Nephron (organoid): Measurements from ENCODE around the gene C6orf62.
A peak's percentile ranks its signal among the peaks of the same experiment; 100 is the strongest.
"Not testable (repeated sequence)": the region's sequence is repeated elsewhere in the genome, so short reads cannot be mapped to it uniquely, and the experiment has no call there.

Experiments used
- H3K27ac Mint-ChIP-seq, 3 experiments: 2 replicates each; pipeline ENCODE4 v1.8.0; 2020; ENCODE audit warnings: mixed read lengths in 3 of 3, mild to moderate bottlenecking in 2 of 3, moderate library complexity in 1 of 3
- H3K27me3 Mint-ChIP-seq: 2 replicates; pipeline ENCODE4 v1.8.0; 2021; ENCODE audit warnings: low read depth, mild to moderate bottlenecking, moderate library complexity, mixed read lengths
- H3K36me3 Mint-ChIP-seq: 2 replicates; pipeline ENCODE4 v1.8.0; 2020; ENCODE audit warnings: low read depth, mixed read lengths
- H3K4me1 Mint-ChIP-seq: 2 replicates; pipeline ENCODE4 v1.8.0; 2020; ENCODE audit warnings: mixed read lengths
- H3K4me3 Mint-ChIP-seq, 3 experiments: 2 replicates each; pipeline ENCODE4 v1.8.0; 2020; ENCODE audit warnings: mild to moderate bottlenecking in 3 of 3, mixed read lengths in 3 of 3, moderate library complexity in 2 of 3
- H3K9me3 Mint-ChIP-seq: 2 replicates; pipeline ENCODE4 v1.8.0; 2020; ENCODE audit warnings: mixed read lengths
- TF ChIP-seq, protein P1 (sequence below), 3 experiments: fragments of 200-600 bp; sonication (generic); IDR thresholded peaks; one replicate each; pipeline ENCODE4 v1.5.0; 2021; ENCODE audit warnings: antibody characterized with exemption in 3 of 3; ENCODE audit not compliant: unreplicated experiment in 3 of 3

C6orf62 gene

DNA sequence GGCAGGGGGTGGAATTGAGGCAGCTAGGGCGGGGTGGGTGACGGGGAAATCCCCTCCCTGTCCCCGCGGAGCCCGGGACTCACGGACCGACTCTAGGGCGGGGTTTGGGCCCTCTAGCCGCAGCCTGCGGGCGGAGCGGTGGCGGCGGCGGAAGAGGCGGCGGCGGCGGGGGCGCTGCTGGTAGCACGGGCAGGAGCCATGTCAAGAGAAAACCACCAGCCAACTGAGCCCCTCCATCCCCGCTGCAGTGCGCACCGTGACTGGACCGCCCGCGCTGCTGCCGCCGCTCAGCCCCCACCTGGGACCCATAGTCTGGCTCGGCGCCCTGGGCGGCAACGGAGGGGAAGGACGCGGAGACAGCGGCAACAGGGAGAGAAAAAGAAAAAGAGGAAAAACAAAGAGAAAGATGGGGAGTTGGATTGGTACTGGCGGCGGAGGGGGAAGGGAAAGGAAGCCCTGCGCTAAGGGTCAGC, 1.2 kb upstream of the C6orf62 start:
- Mint-ChIP-seq H3K9me3 (no peaks in the 10 kb centered on the region), H3K4me3 (peak overlapping the region; percentile 87 to 89 (median 87))
- TF ChIP-seq, protein P1, sequence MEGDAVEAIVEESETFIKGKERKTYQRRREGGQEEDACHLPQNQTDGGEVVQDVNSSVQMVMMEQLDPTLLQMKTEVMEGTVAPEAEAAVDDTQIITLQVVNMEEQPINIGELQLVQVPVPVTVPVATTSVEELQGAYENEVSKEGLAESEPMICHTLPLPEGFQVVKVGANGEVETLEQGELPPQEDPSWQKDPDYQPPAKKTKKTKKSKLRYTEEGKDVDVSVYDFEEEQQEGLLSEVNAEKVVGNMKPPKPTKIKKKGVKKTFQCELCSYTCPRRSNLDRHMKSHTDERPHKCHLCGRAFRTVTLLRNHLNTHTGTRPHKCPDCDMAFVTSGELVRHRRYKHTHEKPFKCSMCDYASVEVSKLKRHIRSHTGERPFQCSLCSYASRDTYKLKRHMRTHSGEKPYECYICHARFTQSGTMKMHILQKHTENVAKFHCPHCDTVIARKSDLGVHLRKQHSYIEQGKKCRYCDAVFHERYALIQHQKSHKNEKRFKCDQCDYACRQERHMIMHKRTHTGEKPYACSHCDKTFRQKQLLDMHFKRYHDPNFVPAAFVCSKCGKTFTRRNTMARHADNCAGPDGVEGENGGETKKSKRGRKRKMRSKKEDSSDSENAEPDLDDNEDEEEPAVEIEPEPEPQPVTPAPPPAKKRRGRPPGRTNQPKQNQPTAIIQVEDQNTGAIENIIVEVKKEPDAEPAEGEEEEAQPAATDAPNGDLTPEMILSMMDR (IDR thresholded peaks at IDR 0.05; ENCODE audit: unreplicated experiment in 3 of 3): peak in 1 of 3 experiments; percentile 13

DNA sequence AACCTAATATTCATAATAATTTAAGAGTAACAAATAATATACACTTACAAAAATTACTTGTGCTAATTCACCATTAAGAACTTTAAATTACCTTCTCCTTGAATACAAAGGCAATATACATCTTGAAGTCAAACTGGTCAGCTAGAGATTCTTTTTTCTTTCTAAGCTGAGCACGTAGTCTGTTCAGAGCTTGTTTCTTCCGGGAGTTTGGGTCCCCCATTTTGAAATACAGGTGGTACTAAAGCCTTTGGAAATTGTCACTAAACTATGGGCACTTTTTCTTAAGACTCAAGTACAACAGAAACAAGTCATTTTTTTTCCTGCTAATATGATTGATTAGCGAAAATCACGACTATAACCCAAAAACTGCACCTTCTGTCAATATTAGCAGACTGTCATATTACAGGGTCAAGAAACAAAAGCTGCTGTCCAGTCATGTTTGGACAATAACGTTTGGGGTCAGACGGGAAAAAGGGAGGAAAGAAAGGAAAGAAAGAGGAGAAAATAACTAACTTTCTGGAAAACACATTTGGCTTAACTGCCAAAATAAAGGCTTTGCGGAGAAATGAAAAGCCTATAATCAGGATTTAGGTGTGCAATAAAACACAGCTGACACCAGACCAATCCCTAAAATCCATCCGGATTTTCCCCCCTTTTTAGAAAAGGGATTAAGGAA, 367 bp downstream of the C6orf62 start:
- peaks cover 40% of the 10 kb centered on the region for H3K36me3 Mint-ChIP-seq
- H3K4me1 Mint-ChIP-seq: peaks cover 35% of the 10 kb centered on the region
- TF ChIP-seq, protein P1 (IDR thresholded peaks at IDR 0.05; ENCODE audit: unreplicated experiment in 3 of 3): no peak
- H3K27me3 Mint-ChIP-seq: no peaks in the 10 kb centered on the region
- peak overlapping the region; percentile 87 to 89 (median 87) for H3K4me3 Mint-ChIP-seq
- peak overlapping the region; percentile 95 to 100 (median 98) for H3K27ac Mint-ChIP-seq
- no peaks in the 10 kb centered on the region for H3K9me3 Mint-ChIP-seq

More for the DNA sequence above, 1.2 kb upstream of the C6orf62 start:
- Mint-ChIP-seq H3K36me3 (peaks cover 25% of the 10 kb centered on the region), H3K27me3 (no peaks in the 10 kb centered on the region), H3K27ac (peak overlapping the region; percentile 98 to 100 (median 100)), H3K4me1 (peaks cover 28% of the 10 kb centered on the region)

DNA sequence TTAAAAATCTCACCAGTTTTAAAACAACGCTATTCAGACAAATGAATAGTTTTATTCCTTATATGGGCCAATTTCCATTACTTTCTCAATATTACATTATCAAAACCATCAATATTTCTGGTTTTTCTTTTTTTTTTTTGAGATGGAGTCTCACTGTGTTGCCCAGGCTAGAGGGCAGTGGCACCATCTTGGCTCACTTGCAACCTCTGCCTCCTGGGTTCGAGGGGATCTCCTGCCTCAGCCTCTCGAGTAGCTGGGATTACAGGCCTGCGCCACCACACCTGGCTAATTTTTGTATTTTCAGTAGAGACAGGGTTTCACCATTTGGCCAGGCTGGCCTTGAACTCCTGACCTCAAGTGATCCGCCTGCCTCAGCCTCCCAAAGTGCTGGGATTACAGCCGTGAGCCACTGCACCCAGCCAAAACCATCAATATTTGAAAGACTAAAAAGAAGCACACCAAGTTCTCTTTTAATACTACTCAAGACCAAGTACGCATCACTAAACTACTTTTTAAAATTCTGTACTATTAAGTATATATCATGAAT, 2.3 kb downstream of the C6orf62 start:
- Mint-ChIP-seq H3K4me1 (peaks cover 44% of the 10 kb centered on the region), H3K36me3 (peaks cover 57% of the 10 kb centered on the region), H3K4me3 (peak overlapping the region; percentile 87 to 89 (median 87))
- H3K27ac Mint-ChIP-seq, H3K9me3 Mint-ChIP-seq, H3K27me3 Mint-ChIP-seq: not testable (repeated sequence)

DNA sequence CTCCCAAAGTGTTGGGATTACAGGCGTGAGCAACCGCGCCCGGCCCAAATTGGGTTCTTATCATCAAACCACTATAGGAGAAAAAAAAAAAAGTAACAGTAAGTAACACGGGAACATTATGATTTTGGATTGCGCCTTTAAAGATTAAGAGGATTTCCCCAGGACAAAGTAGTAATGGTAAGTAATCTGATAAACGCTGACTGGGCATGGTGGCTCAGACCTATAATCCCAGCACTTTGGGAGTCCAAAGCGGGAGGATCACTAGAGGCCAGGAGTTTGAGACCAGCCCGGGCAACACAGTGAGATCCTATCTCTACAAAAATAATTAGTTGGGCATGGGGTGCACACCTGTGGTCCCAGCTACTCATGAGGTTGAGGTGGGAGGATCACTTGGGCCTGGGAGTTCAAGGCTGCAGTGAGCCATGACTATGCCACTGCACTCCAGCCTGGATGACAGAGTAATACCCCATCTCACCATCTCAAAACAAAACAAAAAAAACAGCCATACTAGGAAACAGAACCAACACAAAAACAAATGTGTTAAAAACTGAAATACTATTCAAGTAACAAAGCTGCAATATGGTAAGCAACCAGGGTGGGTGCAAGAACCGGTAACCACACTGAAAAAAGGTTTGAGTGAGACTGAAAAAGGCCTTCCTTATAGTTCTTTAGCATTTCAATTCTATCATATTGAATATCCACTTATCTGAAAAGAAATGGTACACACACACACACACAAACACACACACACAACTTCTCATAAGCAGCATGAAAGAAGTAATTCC, 8.2 kb downstream of the C6orf62 start:
- H3K4me3 Mint-ChIP-seq: no peak overlapping the region
- H3K27ac Mint-ChIP-seq: peak overlapping the region in 1 of 3 experiments; percentile 10
- TF ChIP-seq, protein P1 (IDR thresholded peaks at IDR 0.05; ENCODE audit: unreplicated experiment in 3 of 3): no peak
- H3K36me3 Mint-ChIP-seq: peaks cover 84% of the 10 kb centered on the region
- no peaks in the 10 kb centered on the region for H3K9me3 Mint-ChIP-seq
- H3K27me3 Mint-ChIP-seq: no peaks in the 10 kb centered on the region
- peaks cover 16% of the 10 kb centered on the region for H3K4me1 Mint-ChIP-seq

DNA sequence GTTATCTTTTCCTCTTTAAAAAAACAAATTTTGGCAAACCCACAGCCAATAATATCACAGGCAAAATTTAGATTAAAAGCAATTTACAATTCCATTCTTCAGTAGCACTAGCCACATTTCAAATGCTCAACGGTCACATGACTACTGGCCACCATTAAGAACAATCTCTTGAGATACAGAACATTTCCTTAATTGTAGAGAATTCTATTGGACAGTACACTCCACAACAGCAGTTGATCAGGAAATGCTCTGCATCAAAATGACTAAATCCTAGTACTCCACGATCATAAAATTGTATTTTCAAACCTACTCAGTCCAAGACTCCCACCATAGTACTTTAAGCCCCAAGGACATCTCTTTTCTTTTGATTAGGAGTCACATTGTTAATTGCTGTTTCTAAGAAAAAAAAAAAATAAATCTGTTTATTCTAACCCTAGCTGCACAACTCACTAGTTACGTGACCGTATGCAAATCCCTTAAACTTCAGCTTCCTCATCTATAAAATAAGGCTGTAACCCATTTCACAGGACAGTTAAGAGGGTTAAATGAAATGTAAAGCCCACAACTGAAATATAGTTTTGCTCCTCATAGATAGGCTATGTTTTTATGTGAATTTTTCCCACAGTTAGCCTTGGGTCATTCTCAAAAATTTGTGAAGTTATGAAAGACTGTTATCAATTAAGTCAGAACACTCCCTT, 9.8 kb downstream of the C6orf62 start:
- no peak overlapping the region for H3K27ac Mint-ChIP-seq
- TF ChIP-seq, protein P1 (IDR thresholded peaks at IDR 0.05; ENCODE audit: unreplicated experiment in 3 of 3): no peak
- peaks cover 15% of the 10 kb centered on the region for H3K4me1 Mint-ChIP-seq
- no peaks in the 10 kb centered on the region for H3K9me3 Mint-ChIP-seq
- H3K27me3 Mint-ChIP-seq: no peaks in the 10 kb centered on the region
- H3K4me3 Mint-ChIP-seq: no peak overlapping the region
- H3K36me3 Mint-ChIP-seq: peaks cover 78% of the 10 kb centered on the region

DNA sequence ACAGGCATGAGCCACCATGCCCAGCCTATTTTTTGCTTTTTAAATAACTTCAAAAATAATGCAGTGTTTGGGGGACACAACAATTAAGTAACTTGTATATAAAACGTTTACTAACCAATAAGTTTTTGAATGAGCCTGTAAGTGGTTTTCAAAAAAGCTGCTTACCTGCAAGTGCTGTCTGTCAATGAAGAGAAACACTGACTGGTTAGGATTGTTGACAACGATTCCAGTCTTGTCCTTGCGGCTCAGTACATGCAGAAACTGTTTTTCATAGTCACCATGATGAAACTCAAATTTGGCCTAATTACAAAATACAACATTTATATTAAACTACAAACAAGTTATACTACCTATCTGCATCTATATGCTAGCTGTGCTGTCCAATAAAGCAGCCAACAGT, 10.3 kb downstream of the C6orf62 start:
- H3K27ac Mint-ChIP-seq: no peak overlapping the region
- TF ChIP-seq, protein P1 (IDR thresholded peaks at IDR 0.05; ENCODE audit: unreplicated experiment in 3 of 3): no peak
- H3K4me3 Mint-ChIP-seq: no peak overlapping the region
- H3K4me1 Mint-ChIP-seq: peaks cover 9% of the 10 kb centered on the region
- H3K27me3 Mint-ChIP-seq: no peaks in the 10 kb centered on the region
- H3K36me3 Mint-ChIP-seq: peaks cover 78% of the 10 kb centered on the region
- no peaks in the 10 kb centered on the region for H3K9me3 Mint-ChIP-seq
